NCI-H1436 treated with DMSO at 0.1 percent for 48 hours (cell line): ENCODE measurements around the gene MARK3.

Experiments
- DNase-seq: peaks from one replicate; lab custom pipeline; 2025; lab: John Stamatoyannopoulos, UW

MARK3 gene

GRCh38 chr14:103527408-103528145 is 142.4 kb downstream of the MARK3 start:
- no peak for DNase-seq

DNA sequence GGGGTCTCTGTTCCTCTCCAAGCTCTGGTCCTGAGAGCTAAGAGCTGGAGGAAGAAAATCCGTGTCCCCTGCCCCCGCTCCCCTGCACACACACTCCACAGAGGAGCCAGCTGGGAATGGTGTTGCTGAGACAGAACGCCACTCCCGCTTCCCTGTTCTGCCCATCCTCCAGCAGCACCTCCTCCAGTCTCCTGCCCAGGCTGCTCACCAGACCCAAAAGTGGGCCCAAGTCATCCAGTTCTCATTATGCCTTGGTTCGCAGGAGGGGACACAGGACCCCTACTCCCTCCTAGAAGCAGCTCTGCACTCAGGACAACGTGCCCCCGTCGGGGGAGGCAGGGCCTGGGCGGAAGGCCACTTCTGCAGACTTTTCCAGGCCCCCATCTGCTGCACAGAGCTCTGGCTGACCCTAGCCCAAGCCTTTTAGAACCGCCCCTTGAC is 143.0 kb downstream of the MARK3 start:
- no peak for DNase-seq

GRCh38 chr14:103528587-103529382 is 143.6 kb downstream of the MARK3 start, which contains the start of gene TRMT61A:
TSS of gene TRMT61A (plus strand) at chr14:103529196. CDS start at chr14:103529979, 783 bp downstream.
- no peak for DNase-seq

GRCh38 chr14:103529383-103530365 is 144.5 kb downstream of the MARK3 start:
- no peak for DNase-seq

- no peak for DNase-seq
These were observed 145.2 kb downstream of the MARK3 start for GRCh38 chr14:103530390-103530789.

- no peak for DNase-seq
These were observed 145.6 kb downstream of the MARK3 start for GRCh38 chr14:103530831-103531230.

DNA sequence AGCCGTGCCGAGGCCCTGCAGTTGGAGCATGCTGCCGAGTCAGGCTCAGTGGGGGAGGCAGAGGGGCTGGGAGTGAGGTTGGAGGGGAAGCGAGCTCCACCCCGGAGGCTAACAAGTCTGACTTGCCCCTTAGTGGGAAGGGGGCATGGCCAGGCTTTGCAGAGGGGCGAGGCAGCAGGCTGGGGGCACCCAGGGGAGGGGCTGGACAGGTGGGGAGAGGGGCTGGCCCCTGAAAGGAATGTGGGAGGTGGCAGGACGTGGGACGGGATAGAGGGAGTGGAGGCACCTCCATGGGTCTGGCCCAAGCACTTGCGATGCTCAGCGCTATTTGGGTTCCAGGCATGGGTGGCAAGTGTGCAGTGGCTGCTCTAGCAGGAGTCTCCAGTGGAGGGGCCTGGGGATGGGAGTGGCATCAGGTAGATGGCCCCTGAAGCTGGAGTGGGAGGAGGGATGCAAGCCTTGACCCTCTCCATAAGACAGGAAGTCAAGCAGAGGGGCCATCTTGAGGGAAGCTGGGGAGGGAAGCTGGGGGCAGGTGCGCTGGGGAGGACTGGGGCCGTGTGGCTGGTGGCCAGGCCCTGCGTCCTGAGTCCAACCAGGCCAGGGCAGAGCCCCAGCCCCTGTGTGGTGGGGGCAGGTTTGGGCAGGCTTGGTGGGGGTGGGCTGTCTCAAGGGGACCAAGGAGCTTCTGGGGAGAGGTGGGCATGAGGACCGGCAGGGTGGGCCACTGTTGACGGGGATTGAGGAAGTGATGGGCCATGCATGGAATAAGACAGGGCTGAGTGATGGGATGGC is 146.4 kb downstream of the MARK3 start:
- DNase-seq: no peak

GRCh38 chr14:103532216-103533136 is 147.3 kb downstream of the MARK3 start:
- no peak for DNase-seq

DNA sequence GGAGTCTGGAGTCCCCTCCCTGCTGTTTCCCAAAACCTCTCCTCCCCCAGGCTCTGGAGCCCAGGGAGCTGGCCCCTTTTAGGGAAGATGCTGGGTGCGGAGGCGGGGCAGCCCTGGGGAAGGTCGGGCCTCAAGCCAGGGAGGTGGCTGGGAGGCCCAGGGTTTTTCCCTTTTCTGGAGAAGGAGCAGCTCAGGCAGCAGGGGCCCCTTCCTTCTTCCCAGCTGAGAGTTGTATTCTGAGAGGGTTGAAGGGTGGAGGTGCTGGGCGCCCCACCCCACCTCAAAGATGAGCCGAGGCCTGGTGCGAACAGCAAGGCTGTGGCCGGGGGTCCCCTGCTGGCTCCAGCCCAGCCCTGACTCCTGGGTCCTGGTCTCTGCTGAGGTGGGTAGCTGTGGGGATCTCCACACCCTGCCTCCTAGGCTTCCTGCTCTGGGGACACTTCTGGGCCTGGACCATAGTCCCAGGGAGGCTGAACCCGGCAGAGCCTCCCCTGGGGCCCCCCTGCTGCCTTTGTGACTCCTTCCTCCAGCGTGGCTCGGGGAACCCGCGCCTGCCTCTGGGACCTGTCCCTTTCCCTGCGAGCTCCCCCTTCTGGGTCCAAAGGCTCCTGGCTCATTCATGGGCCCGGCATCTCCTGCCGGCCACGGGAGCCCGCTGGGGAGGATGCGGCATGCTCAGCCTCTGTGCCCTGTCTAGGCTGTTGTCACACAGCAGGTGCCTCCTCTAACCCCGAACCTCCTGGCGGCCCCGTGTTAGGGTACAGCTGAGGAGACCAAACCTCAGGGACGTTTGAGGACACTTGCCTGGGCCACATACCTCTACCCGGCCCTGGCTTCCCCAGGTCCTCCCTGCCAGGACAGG is 148.2 kb downstream of the MARK3 start:
- no peak for DNase-seq

DNA sequence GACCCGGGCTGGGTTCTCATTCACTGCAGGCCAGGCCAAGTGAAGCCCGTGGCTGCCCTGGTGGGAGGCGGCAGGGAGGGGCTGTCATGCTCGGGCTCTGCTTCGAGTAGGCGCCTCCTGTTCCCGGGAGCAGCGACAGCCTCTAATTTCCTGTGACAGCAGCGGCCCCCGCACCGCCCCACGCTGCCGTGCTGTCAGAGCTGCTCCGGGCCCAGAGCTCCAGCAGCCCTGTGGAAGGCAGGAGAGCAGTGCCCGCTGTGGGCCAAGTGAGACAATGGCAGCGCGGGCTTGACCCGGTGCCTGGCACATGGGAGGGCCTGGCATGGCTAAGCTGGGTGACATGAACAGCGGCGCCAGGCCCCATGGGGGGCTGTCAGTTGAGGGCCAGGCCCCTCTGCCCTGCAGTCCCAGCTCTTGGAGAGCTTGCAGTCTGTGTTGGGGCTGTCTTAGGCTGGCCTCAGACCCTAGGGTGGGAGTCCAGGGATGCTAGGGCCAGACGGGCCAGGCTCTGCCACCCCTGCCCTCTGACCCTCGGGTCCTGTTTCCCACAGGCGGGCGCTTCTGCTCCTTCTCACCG is 148.9 kb downstream of the MARK3 start:
- DNase-seq: no peak

DNA sequence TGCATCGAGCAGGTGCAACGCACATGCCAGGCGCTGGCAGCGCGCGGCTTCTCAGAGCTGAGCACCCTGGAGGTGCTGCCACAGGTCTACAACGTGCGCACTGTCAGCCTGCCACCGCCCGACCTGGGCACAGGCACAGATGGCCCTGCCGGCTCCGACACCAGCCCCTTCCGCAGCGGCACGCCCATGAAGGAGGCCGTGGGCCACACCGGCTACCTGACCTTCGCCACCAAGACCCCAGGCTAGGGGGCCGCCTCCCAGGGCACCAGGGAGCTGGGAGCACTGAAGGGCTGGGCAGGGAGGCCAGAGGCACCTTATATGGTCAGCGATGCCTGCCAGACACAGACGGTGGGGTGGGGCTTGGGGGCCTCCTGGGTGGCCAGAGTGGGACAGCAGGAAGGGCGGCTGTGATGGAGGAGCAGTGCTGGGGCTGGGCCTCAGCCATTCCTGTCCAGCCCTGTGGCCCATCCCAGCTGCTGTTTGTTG is 149.4 kb downstream of the MARK3 start:
- DNase-seq: no peak

GRCh38 chr14:103535081-103535890 is 150.1 kb downstream of the MARK3 start:
- no peak for DNase-seq

GRCh38 chr14:103535891-103536565 is 150.8 kb downstream of the MARK3 start:
- DNase-seq: no peak

GRCh38 chr14:103536693-103537092 is 151.5 kb downstream of the MARK3 start:
- no peak for DNase-seq

DNA sequence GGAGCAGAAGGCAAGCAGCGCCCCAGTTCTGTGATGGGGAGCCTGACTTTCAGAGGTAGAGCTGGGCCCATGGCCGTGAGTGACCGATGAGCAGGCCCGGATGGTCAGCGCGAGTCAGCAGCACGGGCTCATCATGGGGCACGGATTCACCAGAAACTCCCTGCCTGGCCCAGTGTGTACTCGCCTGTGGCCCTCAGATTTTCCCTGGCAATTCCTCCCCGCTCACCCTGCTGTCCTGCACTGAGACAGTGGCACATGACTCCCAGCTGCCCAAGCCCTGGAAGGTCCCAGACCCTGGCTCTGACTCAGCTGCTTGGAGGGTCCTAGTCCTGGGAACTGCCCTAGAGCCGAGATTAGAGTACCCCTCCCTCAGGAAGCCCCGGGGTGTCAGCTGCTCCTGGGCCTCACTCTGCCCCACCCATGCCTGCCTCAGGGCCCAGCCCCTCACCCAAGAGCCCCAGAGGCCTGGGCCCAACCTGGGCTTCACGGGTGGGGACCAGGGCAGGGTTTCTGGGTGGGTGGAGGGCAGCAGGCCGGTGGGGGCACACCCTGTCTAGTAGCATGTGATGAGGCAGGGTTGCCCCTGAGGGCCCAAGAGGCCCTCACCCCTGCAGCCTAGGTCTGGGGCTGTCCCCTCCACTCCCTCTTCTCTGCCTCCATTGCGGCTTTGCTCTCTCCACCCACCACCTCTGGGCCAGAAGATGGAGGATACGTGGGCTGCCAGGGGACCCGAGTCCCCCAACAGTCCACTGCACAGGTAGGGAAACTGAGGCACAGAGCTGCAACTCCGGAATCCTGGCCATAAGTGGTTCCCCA is 152.2 kb downstream of the MARK3 start:
- no peak for DNase-seq
